ENCODE results near the gene FNIP1. TPM values are rescaled to one million over a fixed set of nuclear protein-coding genes. Genes with fewer than 3 reads are reported as not detected.

Gene FNIP1
- total RNA-seq, 1 donor from 2014 or later: 29.5 TPM

- peaks cover 65% of the 10 kb centered on the region for H3K4me1 ChIP-seq
- H3K27me3 ChIP-seq: no peaks in the 10 kb centered on the region
- intact Hi-C loops (cut with DNase I): no loop called here
These were observed 3.9 kb downstream of the FNIP1 start for GRCh38 chr5:131792896-131793295.

GRCh38 chr5:131791866-131792265 is 5.0 kb downstream of the FNIP1 start:
- no peak for DNase-seq (ENCODE audit: extremely low spot score in 2 of 2)
- H3K36me3 ChIP-seq: no peaks in the 10 kb centered on the region
- no peaks in the 10 kb centered on the region for H3K27me3 ChIP-seq
- intact Hi-C loops (cut with DNase I): no loop called here
- H3K4me3 ChIP-seq: no peak overlapping the region
- H3K27ac ChIP-seq: no peak overlapping the region
- H3K9me3 ChIP-seq: no peaks in the 10 kb centered on the region
- TF ChIP-seq CTCF (IDR thresholded peaks at IDR 0.05) (no peak), POLR2A (IDR thresholded peaks at IDR 0.05) (no peak), POLR2AphosphoS5 (IDR thresholded peaks at IDR 0.05; ENCODE audit: insufficient read depth in 1 of 2, low read depth in 1 of 2) (no peak)
- H3K4me1 ChIP-seq: peaks cover 69% of the 10 kb centered on the region

More at GRCh38 chr5:131792896-131793295, 3.9 kb downstream of the FNIP1 start:
- Histone ChIP-seq H3K27ac (no peak overlapping the region), H3K9me3 (no peaks in the 10 kb centered on the region), H3K4me3 (no peak overlapping the region), H3K36me3 (no peaks in the 10 kb centered on the region)
- TF ChIP-seq POLR2AphosphoS5 (IDR thresholded peaks at IDR 0.05; ENCODE audit: insufficient read depth in 1 of 2, low read depth in 1 of 2) (no peak), CTCF (IDR thresholded peaks at IDR 0.05) (no peak), POLR2A (IDR thresholded peaks at IDR 0.05) (no peak)
- DNase-seq (ENCODE audit: extremely low spot score in 2 of 2): no peak

- H3K4me1 ChIP-seq: peaks cover 78% of the 10 kb centered on the region
- no peak overlapping the region for H3K27ac ChIP-seq
- no peaks in the 10 kb centered on the region for H3K9me3 ChIP-seq
- intact Hi-C loops (cut with DNase I): no loop called here
- H3K4me3 ChIP-seq: no peak overlapping the region
- no peak for DNase-seq (ENCODE audit: extremely low spot score in 2 of 2)
- TF ChIP-seq CTCF (IDR thresholded peaks at IDR 0.05): no peak
- no peak for TF ChIP-seq POLR2A (IDR thresholded peaks at IDR 0.05)
- no peak for TF ChIP-seq POLR2AphosphoS5 (IDR thresholded peaks at IDR 0.05; ENCODE audit: insufficient read depth in 1 of 2, low read depth in 1 of 2)
- H3K36me3 ChIP-seq: no peaks in the 10 kb centered on the region
- no peaks in the 10 kb centered on the region for H3K27me3 ChIP-seq
These were observed 6.3 kb downstream of the FNIP1 start for GRCh38 chr5:131790550-131790949.

- H3K36me3 ChIP-seq: no peaks in the 10 kb centered on the region
- intact Hi-C loops (cut with DNase I): no loop called here
- DNase-seq (ENCODE audit: extremely low spot score in 2 of 2): no peak
- H3K4me1 ChIP-seq: peaks cover 74% of the 10 kb centered on the region
- no peak for TF ChIP-seq POLR2A (IDR thresholded peaks at IDR 0.05)
- TF ChIP-seq CTCF (IDR thresholded peaks at IDR 0.05): no peak
- TF ChIP-seq POLR2AphosphoS5 (IDR thresholded peaks at IDR 0.05; ENCODE audit: insufficient read depth in 1 of 2, low read depth in 1 of 2): no peak
- no peaks in the 10 kb centered on the region for H3K27me3 ChIP-seq
- no peak overlapping the region for H3K27ac ChIP-seq
- H3K9me3 ChIP-seq: no peaks in the 10 kb centered on the region
- H3K4me3 ChIP-seq: no peak overlapping the region
These were observed 7.1 kb downstream of the FNIP1 start for GRCh38 chr5:131789765-131790164.

- no peaks in the 10 kb centered on the region for H3K9me3 ChIP-seq
- no peaks in the 10 kb centered on the region for H3K27me3 ChIP-seq
- no peak overlapping the region for H3K4me3 ChIP-seq
- no peaks in the 10 kb centered on the region for H3K36me3 ChIP-seq
- intact Hi-C loops (cut with DNase I): no loop called here
- TF ChIP-seq CTCF (IDR thresholded peaks at IDR 0.05): no peak
- TF ChIP-seq POLR2AphosphoS5 (IDR thresholded peaks at IDR 0.05; ENCODE audit: insufficient read depth in 1 of 2, low read depth in 1 of 2): no peak
- no peak overlapping the region for H3K27ac ChIP-seq
- H3K4me1 ChIP-seq: peaks cover 58% of the 10 kb centered on the region
- DNase-seq (ENCODE audit: extremely low spot score in 2 of 2): no peak
These were observed 9.1 kb downstream of the FNIP1 start for GRCh38 chr5:131787736-131788135.

All from vagina (tissue), 2 donors.